COLO668 (cell line): Measurements from ENCODE around the gene MST1.

Experiments used
- DNase-seq: peaks from one replicate; lab custom pipeline; 2025; ENCODE audit not compliant: unreplicated experiment; lab: John Stamatoyannopoulos, UW

MST1 gene

DNA sequence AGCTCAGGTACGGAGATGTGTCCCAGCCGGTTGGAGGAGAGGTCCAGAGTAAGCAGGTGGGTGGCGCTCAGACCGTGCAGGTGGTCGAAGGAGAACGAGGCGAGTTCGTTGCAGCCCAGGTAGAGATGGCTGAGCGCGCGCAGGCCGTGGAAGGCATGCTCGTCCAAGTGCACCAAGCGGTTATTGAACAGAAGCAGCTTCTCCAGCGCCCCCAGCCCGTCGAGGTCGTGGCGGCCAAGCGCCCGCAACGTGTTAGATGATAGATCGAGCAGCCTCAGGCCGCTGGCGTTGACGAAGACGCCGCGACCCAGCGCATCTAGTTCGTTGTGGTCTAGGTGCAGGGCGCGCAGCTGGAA, 29.6 kb upstream of the MST1 start:
- no peak for DNase-seq

DNA sequence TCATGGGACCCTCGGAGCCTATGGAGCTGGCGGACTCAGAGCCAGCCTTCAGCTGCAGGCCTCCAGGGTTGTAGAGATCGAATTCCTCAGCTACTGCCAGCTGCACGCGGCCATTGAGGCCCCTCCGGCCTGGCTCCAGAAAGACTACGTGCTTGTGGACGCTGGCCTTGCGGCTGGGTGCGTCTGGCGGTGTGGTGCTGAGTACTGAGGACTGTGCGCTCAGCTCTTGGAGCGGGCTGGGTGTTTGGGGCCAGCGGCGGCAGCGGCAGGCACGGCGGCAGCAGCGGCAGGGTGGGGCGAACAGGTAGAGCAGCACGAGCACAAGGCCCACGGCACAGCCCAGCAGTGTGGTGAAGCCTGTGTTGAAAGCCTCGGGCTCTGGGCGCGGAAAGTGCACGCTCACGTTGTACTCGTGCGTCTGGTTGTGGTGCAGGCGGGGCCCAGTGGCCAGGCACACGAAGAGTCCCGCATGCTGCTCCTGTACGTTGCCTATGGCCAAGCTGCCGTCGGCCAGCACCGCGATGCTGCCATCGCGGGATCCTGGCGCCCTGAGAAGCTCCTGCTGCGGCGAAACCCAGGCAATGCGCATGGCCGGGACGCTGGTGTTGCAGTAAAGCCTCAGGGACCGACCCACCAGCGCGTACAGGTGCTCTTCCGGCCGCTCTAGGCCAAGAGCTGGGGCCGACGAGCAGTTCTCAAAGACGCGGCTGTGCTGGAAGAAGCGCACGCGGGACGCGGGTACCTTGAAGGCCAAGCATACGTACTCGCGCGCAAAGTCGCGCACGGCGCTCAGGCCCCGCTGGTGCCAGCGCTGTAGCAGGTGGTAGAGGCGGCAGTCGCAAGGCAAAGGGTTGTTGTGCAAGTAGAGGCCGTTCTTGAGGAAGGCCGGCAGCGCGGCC, 28.9 kb upstream of the MST1 start:
- no peak for DNase-seq

DNA sequence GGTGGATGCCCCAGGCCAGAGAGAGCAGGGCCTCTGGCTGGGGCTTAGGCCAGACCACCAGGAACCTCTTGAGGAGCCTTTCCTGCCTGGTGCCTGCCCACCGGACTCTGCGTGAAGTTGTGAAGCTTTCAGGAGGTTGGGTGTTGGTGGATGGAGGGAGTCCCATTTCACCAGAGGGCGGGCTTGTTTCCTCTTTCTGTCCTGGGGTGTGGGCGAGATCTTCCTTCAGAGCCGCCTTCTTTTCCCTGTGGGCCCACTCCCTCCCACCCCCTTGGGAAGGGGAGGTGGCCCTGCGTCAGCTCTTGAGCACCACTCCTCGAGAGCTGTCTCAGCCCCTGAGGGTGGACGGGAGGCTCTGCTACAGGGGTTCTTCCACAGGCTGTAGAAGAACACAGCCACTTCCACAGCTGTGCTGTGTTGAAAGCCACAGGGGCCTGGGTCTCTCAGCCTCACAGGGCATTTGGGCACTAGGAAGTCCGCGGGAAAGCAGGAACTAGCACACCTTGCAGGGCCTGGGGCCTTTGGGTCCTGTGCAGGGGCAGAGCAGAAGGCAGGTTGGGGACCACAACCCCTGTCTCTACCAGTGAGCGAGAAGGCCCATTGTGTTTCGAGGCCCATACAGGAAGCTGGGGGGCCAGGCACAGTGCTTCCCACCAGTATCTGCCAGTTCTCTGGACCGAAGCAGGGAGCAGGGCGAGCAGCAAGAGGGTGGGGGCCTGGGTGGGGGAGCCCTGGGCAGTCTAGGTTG, 28.1 kb upstream of the MST1 start:
- no peak for DNase-seq

DNA sequence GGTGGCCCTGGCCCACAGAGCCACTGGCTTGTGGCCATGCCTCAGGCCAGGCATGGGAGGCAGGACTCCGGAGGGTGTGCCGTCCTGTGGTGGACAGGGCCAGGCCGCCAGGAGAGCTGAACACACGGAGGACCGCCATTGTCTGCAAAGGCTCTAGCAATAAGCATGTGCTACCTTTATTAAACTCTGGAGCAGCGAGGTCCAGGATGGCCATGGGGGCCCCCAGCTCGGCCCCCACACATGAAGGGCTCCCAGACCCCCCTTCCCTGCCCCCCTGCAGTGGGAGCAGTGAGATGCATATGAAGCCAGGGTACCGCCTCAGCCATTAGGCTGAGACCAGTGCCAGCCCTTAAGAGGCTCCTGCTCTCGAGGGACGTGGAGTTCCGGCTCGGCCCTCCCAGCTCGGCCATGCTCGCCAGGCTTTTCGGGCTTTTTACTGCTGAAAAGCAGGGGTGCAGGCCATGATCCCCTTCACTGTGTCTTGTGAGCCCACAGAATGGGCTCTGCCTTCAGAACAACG, 27.5 kb upstream of the MST1 start:
- no peak for DNase-seq

DNA sequence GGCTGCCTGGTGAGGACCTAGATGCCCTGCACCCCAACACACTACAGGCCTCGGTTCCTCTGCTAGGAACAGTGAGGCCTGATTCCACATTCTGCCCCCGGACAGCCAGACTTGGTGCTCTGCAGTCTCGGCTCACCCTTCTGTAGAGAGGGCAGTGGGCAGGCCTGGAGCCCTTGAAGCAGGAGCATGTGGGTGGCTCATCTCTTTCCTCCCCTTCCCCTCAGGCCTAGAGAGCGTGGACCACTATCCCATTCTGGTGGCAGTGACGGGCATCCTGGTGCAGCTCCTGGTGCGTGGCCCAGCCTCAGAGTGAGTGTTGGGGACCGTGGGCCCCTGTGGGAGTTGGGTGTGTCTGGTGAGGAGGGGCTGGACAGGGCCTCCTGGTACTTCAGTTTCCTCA, 26.9 kb upstream of the MST1 start:
- no peak for DNase-seq

DNA sequence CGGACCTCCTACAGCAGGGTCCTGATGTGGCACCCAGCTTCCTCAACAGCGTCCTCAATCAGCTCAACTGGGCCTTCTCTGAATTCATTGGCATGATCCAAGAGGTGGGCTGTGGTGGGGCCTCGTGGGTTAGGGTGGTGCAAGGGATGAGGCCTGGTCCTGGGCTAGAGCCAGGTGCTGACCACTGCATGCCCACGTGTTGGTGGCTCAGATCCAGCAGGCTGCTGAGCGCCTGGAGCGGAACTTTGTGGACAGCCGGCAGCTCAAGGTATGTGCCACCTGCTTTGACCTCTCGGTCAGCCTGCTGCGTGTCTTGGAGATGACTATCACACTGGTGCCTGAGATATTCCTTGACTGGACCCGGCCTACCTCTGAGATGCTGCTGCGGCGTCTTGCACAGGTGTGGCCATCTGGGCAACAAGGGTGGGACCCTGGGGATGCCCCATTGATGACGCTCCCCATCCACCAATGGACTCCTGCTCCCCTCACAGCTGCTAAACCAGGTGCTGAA, 26.4 kb upstream of the MST1 start:
- DNase-seq, result no peak

DNA sequence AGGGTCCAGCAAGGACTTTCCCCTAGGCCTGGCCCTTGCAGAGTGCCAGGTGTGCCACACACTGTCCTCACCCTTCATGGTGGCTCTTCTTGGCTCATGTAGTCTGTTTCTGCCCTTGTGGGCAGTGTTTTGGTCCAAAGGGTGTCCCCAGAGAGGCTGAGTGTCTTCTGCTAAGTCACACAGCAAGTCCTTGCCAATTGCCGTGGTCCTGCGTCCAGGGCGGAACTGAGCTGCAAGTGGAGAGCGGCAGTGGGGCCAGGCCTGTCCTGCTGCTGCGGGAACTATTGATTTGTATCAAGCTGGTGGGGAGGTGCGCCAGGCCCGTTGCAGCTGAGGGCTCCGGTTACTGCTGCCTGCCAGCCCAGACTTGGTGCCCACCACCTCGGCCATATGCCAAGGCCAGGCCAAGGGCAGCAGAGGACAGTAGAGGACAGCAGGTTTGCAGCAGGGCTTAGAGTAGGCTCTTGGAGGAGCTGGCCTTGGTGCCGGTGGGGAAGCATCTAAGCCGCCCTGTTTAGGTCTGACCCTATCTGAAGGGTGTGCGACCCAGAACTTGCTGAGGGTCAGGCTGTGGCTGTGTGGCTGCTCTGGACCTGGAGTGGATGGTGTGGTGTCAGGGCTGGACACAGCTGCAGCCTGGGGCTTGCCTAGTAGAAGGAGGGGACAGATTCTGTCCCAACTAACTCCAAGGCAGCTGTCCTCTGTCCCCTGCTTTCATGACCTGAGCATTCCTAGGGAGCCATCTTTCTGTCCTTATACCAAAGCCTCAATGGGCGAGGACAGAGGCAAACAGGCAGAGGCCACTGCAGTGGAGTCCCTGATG, 25.7 kb upstream of the MST1 start:
- no peak for DNase-seq

DNA sequence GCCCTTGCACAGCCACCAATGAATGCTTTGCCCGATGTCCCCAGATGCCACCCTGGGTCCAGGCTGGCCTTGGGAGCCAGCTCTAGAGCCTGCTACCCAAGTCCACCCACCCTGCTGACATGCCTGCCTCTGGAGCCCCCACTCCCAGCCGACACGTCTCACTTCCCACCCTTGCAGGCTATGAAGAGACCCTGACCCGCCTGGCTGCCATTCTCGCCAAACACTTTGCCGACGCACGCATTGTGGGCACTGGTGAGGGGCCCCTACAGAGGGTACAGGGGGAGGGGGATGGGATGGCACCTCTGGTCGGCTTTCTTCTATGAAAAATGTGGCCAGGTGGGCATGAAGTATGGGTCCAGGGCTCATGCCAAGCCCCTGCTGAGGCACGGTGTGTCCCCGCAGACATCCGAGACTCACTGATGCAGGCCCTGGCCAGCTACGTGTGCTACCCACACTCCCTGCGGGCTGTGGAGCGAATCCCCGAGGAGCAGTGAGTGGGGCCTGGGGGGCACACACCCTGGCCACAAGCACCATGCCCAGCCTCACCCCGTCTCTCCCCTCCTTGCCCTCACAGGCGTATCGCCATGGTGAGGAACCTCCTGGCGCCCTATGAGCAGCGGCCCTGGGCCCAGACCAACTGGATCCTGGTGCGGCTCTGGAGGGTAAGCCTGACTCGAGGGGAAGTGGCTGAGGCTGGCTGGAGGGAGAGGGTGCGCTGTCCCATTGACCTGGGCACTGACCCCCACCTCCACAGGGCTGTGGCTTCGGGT, 24.2 kb upstream of the MST1 start:
- DNase-seq, result no peak

DNA sequence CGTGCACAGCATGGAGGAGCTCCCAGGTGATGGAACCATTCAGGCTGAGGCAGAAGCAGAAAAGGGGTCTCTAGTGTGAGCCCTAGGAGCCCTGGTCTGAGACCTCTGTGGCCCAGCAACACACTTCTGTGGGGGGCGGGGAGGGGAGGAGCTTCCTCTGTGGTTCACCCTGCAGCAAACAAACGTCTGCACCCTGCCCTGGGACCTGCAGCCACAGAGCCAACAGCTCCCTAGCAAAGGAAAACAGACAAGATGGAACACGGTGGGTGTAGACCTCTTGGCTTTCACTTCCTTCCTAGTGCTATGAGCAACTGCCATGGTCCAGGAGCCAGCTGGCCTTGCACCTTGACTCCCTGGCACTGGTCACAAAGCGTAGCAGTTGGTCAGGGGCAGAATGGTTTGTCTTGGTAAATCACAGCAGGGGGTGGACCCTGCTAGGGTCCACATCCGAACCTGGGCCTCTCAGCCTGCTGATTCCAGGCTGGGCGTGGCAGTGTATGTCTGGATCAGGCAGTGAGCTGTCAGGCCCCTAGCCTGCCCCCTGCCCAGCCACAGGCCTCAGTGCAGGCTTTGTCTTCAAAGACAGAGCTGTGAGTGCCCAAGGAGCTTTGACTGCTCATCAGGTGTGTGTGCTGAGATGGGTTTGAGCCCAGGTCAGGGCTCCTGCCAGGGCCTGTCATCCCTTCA, 23.5 kb upstream of the MST1 start:
- DNase-seq, result no peak

DNA sequence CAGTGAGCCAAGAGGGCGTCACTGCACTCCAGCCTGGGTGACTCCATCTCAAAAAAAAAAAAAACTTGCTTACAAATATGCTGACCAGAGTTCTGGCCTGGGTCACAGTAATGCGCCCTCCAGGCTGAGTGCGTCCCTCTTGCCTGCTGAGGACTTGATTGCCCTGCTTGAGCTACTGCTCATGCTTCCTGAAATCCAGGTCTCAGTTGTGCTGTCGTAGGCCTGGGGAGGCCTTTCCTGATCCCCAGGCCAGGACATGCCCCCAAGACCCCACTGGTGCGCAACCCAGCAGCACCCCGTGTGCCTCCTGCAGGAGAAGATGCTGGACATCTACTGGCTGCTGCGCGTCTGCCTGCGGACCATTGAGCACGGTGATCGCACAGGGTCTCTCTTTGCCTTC, 22.9 kb upstream of the MST1 start:
- no peak for DNase-seq

DNA sequence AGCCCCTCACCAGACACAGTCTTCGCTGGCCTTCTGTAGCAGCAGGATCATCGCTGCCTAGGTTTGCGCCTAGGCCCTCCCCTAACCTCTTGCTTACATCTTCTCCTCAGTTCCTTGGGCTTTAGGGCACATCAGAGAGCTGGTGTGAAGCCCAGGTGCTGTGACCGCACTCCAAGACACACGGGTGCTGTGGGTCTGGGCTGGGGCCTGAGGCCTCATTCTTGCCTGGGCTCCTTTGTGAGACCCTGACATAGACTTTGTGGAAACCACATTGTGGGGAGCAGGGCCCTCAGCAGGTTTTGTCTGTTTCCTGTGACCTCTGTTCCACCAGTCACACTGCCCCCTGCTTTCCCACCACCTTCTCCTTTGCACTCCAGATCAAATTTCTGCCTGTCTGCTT, 22.2 kb upstream of the MST1 start:
- DNase-seq, result no peak

DNA sequence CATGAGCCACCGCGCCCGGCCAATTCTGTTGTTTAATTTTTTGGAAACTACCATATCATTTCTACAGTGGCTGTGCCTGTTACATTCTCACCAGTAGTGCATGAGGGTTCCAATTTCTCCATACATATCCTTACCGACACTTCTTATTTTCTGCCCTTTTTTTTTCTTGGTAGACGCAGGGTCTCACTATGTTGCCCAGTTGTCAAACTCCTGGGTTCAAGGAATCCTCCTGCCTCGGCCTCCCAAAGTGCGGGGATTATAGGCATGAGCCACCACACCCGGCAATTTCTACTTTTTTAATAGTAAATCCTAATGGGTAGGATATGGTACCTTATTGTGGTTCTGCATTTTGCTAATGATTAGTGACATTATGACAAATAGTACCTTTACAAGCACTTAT, 20.6 kb upstream of the MST1 start:
- no peak for DNase-seq

DNA sequence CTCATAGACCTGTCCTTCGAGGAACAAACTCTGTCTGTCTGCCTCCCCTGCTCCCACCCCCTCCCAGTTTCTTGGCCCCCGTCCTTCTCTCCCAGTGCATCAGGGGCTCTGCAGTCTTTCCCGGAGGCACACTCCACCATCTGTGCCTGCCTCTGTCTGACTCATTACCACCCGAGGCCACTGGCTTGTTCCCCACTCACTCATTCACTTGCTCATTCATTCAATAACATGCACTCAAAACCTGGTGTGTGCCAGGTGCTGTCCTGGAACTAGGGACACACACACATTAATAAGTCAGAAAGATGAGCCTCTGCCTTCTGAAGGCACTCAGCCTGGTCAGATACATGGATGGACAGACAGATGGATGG, 17.8 kb upstream of the MST1 start:
- DNase-seq, result no peak

DNA sequence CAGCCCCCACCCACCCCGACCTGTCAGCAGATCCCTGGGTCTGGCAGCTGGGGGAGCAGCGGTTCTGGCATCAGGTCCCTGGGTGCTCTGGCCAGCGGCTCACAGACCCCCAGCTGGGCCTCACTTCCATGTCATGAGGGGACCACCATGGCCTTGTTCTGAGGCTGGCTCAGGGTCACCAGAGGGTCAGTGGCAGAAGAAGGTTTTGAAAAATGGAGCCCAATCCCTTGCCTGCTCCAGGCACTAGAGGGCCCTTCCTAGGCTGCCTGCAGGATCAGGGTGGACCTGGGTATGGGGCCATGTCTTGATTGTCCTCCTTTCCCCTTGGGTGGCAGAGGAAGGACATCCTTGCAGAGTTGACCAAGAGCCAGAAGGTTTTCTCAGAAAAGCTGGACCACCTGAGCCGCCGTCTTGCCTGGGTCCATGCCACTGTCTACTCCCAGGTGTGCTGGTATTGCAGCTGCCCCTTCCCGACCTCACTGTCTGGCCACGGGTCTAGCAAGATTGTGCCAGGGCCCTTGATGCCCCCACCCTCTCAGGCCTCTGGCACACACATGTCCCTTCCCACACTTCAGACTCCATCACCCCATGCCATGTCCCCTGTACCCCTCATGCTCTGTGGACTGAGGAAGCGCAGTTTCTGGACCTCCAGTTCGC, 17.3 kb upstream of the MST1 start:
- DNase-seq, result no peak

DNA sequence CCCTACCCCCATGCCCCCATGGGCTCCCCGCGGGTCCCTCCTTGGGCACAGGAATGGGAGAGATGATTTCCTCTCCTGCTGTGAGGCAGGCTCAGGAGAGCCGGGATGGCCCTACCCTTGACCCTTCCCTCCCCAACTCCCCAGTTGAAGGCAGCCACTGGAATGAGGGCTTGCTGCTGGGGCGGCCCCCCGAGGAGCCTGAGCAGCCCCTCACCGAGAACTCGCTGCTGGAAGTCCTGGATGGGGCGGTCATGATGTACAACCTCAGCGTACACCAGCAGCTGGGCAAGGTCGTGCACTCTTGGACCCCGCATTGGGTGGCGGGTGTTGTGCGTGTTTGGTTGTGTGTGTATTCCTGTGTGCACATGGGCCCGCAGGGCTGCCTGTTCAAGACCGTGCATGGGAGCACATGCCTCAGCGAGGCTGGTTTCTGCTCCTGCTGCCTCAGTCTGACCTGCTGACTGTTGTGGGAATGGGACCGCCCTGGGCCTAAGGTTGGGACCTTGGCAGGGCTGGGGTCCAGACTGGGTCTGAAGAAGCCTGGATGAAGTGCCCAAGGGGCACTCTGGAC, 16.2 kb upstream of the MST1 start:
- DNase-seq, result no peak

DNA sequence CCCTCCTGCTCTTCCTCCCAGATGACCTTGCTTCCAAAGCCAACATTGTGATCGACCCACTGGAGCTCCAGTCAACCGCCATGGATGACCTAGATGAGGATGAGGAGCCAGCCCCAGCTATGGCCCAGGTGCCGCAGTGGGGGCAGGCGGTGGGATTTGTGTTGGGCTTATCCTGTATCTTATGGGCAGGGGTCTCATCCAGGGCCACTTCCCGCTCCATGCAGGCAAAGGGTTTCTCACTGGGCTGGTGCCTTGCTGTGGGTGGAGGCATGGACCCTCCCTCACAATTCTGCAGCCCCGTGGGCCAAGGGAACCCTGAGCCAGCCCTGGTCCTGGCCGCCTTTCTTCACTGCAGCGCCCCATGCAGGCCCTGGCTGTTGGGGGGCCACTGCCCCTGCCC, 15.4 kb upstream of the MST1 start:
- no peak for DNase-seq

DNA sequence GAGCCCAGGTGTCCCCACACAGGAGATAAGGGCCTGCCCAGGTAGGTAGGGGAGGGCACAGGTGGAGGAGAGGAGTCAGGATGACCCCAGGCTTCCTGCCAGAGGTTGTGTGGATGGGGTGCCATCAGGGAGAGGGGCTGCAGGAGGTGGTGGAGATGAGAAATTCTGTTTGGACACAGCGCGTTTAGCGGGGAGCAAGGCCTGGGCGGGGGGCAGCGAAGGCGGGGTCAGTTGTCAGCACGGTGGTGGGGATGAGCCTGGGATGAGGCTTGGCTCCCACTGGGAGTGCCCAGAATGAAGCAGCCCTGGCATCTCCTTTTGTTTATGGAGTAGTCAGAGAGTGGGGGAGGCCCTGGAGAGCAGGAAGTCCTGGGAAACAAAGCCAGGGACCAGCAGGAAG, 14.7 kb upstream of the MST1 start:
- no peak for DNase-seq

DNA sequence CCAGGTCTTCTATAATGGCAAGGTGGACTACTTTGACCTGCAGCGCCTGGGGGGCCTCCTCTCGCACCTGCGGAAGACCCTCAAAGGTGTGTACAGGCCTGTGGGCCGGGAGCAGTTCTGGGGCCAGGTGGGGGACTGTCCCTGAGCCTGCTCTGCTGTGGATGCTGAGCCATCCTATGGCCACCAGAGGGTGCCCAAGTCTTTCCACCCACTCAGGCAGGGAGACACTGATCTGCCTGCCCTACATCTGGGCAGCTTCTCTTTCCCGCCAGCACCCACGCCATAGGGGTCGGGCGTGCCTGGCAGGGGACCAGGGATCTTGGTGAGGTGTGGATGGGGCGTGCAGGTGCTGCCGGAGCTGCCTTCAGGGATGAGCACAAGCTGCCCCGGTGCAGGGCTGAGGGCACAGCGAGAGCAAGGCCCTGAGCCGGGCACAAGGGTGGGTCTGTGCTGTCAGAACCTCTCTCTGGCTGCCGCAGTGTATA, 14.2 kb upstream of the MST1 start:
- peak; percentile 48 for DNase-seq

DNA sequence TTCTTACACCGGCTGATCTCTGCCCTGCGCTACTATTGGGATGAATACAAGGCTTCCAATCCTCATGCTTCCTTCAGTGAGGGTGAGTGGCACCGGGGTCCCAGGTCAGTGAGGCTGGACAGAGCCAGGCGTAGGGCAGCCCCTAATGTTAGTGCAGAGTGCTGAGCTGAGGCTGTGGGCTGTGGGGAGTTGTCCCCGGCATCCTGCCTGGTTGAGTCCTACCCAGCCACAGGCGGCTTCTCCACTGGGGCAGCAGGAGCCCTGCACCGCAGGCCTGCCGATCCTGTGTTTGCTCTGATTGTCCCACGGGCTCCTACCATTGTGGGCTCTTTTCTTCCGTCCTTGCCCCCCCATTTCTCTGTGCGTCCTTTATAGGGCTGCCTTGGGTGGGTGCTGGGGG, 13.4 kb upstream of the MST1 start:
- no peak for DNase-seq
